Pancreas (tissue), 10 donors: Measurements from ENCODE around the gene C1orf105. TPM values are rescaled to one million over a fixed set of nuclear protein-coding genes. Genes with fewer than 3 reads are reported as not detected.
A peak's percentile ranks its signal among the peaks of the same experiment; 100 is the strongest.

Source experiments
- ATAC-seq, 4 donors: fragments of 200-7000 bp; cut with Tn5 transposase; one replicate each; pipeline versions ENCODE4 v1.8.0 to v1.9.1; 2020; ENCODE audit warnings: mild to moderate bottlenecking in 4 of 4, moderate library complexity in 4 of 4
- DNase-seq, 6 donors: peaks; one replicate each; pipeline ENCODE4 v3.0.0-alpha.2; 2020
- FAIRE-seq: peaks from 2 replicates; lab custom pipeline; 2012; peaks lifted over from hg19 to GRCh38; lab: Jason Lieb, UNC
- H3K27ac ChIP-seq, 4 donors: fragments of 200-600 bp; sonication (generic); 1 replicate in 3 of 4; 2 replicates in 1 of 4; pipeline versions ENCODE4 v1.5.0 to v1.8.0; 2020
- H3K27me3 ChIP-seq, 4 donors: fragments of 200-600 bp; one replicate each; pipeline ENCODE4 v1.8.0; 2021
- H3K36me3 ChIP-seq, 3 donors: fragments of 200-600 bp; sonication (generic) in 1 of 3; one replicate each; pipeline versions ENCODE4 v1.5.0 to v1.8.0; 2020 to 2021
- H3K4me1 ChIP-seq, 3 donors: fragments of 200-600 bp; one replicate each; pipeline ENCODE4 v1.8.0; 2021
- H3K4me3 ChIP-seq, 4 donors: fragments of 200-600 bp; sonication (generic) in 2 of 4; one replicate each; pipeline versions ENCODE4 v1.5.0 to v1.8.0; 2020 to 2021
- H3K9me3 ChIP-seq, 4 donors: fragments of 200-600 bp; one replicate each; pipeline ENCODE4 v1.8.0; 2021
- CTCF ChIP-seq, 4 donors: fragments of 200-600 bp; sonication (generic) in 3 of 4; IDR thresholded peaks; one replicate each; pipeline versions ENCODE4 v1.5.0 to v1.8.0; 2021; ENCODE audit warnings: antibody characterized with exemption in 4 of 4
- WGBS, 2 donors: extraction: QIAGEN DNeasy Blood & Tissue Kit; methylation state at CpG; one replicate each; pipeline ENCODE4 v1.1.7; 2013; 5-methylcytosine and 5-hydroxymethylcytosine counted together
- intact Hi-C, 3 donors: fragments of 100-400 bp; cut with DNase I; formaldehyde crosslinking; loops; one replicate each; pipeline versions ENCODE4 v1.11.1 to v1.14.2; 2022
- polyA plus RNA-seq, 2 donors: library from polyadenylated mRNA; stranded (reverse); fragments of 200-250 nt; gene quantifications; one replicate each; pipeline ENCODE4 v1.2.3, GENCODE V29; 2013
- total RNA-seq, 6 donors: library from RNA; stranded (reverse); fragmentation: NEBNext Ultra II Directional in 4 of 6; extraction: Animal tissue kit (Norgen Biotek cat#: 25700) in 4 of 6; gene quantifications; one replicate each; pipeline versions ENCODE4 v1.2.1 to v1.2.4, GENCODE V29; 2021 to 2023
- donor health status: healthy with polysubstance abuse.
- donor health status: DM: no; HTN: no; CAD: no; lungs with moderate emphysema.
- donor health status: DM: no; HTN: no; CAD: no.
- donor health status: control.
- donor health status: control.
- donor health status: Bipolar disorder and iron deficiency.
- donor health status: DM: yes; HTN: yes; CAD: no.
- donor health status: DM: no; HTN: no; CAD: no.
- donor health status: DM: no; HTN: no; CAD: no.
- donor health status: DM: yes; HTN: yes; CAD: no.

The C1orf105 gene
- total and polyA plus RNA-seq, 8 donors: not detected

GRCh38 chr1:172482044-172482443 lies 61.6 kb downstream of the C1orf105 start:
- H3K27me3 ChIP-seq: no peaks in the 10 kb centered on the region
- H3K9me3 ChIP-seq: no peaks in the 10 kb centered on the region
- DNase-seq: no peak
- intact Hi-C loops: no loop called here
- H3K4me1 ChIP-seq: peaks cover 0 to 11% (median 0%) of the 10 kb centered on the region in 3 donors
- FAIRE-seq: no peak
- H3K36me3 ChIP-seq: no peaks in the 10 kb centered on the region
- no peak overlapping the region for H3K27ac ChIP-seq
- no peak for TF ChIP-seq CTCF (IDR thresholded peaks at IDR 0.05)
- ATAC-seq: no peak
- no peak overlapping the region for H3K4me3 ChIP-seq
- 0% methylated on average over 1 of the region's 1 CpG for WGBS, 2 donors

- Histone ChIP-seq H3K27me3 (no peaks in the 10 kb centered on the region), H3K4me3 (no peak overlapping the region), H3K36me3 (no peaks in the 10 kb centered on the region), H3K4me1 (peaks cover 0 to 9% (median 0%) of the 10 kb centered on the region in 3 donors), H3K9me3 (no peaks in the 10 kb centered on the region), H3K27ac (no peak overlapping the region)
- no peak for TF ChIP-seq CTCF (IDR thresholded peaks at IDR 0.05)
- intact Hi-C loops: no loop called here
- FAIRE-seq (no peak), DNase-seq (no peak), ATAC-seq (peak in 2 of 4 donors; percentile 45 to 56)
These were observed 63.0 kb downstream of the C1orf105 start for GRCh38 chr1:172483448-172483847.

DNA sequence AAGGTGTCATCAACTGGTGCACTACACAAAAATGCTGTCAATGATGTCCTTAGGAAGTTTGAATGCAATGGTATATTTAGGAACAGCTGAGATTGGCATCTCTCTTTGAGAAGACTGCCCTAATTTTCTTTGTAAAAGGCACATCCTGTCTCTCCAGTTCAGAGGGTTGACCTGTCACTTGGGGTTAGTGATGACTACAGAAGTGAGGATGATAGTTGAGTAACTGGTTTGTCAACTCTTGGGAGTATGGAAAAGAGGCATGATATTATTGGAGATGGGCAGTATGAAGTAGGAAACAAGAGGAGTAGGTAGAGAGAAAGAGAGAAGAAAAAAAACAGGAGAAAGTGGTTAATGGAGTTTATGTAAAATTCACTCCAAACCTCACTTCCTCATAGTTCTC lies 63.8 kb downstream of the C1orf105 start:
- H3K9me3 ChIP-seq: no peaks in the 10 kb centered on the region
- FAIRE-seq (no peak), DNase-seq (no peak), ATAC-seq (no peak)
- no peak for TF ChIP-seq CTCF (IDR thresholded peaks at IDR 0.05)
- no peaks in the 10 kb centered on the region for H3K36me3 ChIP-seq
- H3K4me3 ChIP-seq: no peak overlapping the region
- no peaks in the 10 kb centered on the region for H3K27me3 ChIP-seq
- intact Hi-C loops: no loop called here
- no peak overlapping the region for H3K27ac ChIP-seq
- peaks cover 0 to 9% (median 0%) of the 10 kb centered on the region in 3 donors for H3K4me1 ChIP-seq

DNA sequence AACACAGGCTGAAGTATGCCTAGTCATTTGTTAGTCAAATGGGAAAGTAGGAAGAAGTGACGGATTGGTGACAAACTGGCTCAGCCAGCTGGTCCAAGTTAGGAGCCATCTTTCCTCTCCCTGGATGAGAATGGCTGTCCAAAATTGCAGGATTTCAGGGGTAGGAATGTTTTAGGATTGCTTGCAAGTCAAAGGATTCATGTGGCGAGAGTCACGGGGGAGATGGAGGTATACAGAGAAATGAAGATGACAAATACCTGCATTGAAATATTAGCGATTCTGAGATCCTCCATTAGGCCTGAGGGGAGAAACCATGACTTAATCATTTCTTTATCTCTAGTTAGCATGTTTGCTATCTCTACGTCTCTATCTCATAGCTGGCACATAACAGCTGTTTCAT lies 65.1 kb downstream of the C1orf105 start:
- Histone ChIP-seq H3K4me3 (no peak overlapping the region), H3K4me1 (peaks cover 0 to 9% (median 0%) of the 10 kb centered on the region in 3 donors), H3K36me3 (no peaks in the 10 kb centered on the region), H3K9me3 (no peaks in the 10 kb centered on the region), H3K27me3 (no peaks in the 10 kb centered on the region), H3K27ac (no peak overlapping the region)
- FAIRE-seq: no peak
- no peak for TF ChIP-seq CTCF (IDR thresholded peaks at IDR 0.05)
- ATAC-seq: no peak
- intact Hi-C loops: no loop called here
- no peak for DNase-seq
- 60 to 61% methylated on average over 5 of the region's 5 CpGs for WGBS, 2 donors

DNA sequence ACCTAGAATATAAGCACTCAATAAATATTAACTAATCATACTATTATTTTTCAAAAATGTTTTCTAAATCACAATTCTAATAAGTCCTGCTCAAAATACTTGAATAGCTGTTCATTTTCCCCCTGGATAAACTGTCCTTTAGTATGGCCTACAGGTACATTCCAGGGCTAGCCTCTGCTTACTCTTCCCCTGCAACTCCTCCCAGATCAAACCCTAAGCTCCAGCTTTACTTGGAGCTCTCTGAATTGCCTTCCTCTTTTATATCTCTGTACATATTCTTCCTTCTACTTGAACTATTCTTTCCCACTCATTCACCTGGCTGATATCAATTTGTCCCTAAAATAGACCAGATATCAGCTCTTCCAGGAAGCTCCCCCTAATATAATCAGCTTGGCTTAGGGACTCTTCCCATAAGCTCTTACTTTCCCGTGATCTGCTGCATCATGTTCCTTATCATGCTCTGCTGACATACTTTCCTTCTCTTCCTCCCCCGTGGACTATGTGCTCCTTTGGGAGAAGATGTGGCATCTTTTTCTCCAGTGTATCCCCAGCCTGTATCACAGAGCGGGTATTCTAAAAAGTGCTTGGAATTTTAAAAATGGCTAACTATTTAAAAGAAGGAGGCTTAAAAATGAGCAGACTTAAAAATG lies 66.4 kb downstream of the C1orf105 start:
- 70 to 75% methylated on average over 3 of the region's 3 CpGs for WGBS, 2 donors

More for the DNA sequence above, 66.4 kb downstream of the C1orf105 start:
- DNase-seq (no peak), ATAC-seq (no peak), FAIRE-seq (no peak)
- no peak for TF ChIP-seq CTCF (IDR thresholded peaks at IDR 0.05)
- no peak overlapping the region for H3K27ac ChIP-seq
- H3K36me3 ChIP-seq: no peaks in the 10 kb centered on the region
- intact Hi-C loops: no loop called here
- H3K9me3 ChIP-seq: no peaks in the 10 kb centered on the region
- H3K27me3 ChIP-seq: no peaks in the 10 kb centered on the region
- H3K4me3 ChIP-seq: no peak overlapping the region
- H3K4me1 ChIP-seq: peaks cover 0 to 9% (median 0%) of the 10 kb centered on the region in 3 donors
